Gastrocnemius medialis (tissue), 4 donors: Measurements from ENCODE around the gene DCC. TPM values are rescaled to one million over a fixed set of nuclear protein-coding genes. Genes with fewer than 3 reads are reported as not detected.

Experiments used
- ATAC-seq, 2 donors: fragments of 150-250 bp; one replicate each; pipeline ENCODE4 v1.9.1; 2016
- DNase-seq, 2 donors: peaks; one replicate each; pipeline ENCODE4 v3.0.0-alpha.2; 2019
- H3K27ac ChIP-seq, 4 donors: fragments of 200-600 bp; sonication (generic); 1 replicate in 1 of 4; 2 replicates in 3 of 4; pipeline ENCODE4 v1.5.1; 2016 to 2018; ENCODE audit warnings: mild to moderate bottlenecking in 2 of 4, moderate library complexity in 1 of 4
- H3K27me3 ChIP-seq, 3 donors: fragments of 200-600 bp; sonication (generic) in 2 of 3; 1 replicate in 1 of 3; 2 replicates in 2 of 3; pipeline versions ENCODE4 v1.5.1 to v1.6.0; 2016 to 2019; ENCODE audit warnings: mild to moderate bottlenecking in 1 of 3, moderate library complexity in 1 of 3
- H3K36me3 ChIP-seq, 2 donors: fragments of 200-600 bp; sonication (generic) in 1 of 2; one replicate each; pipeline ENCODE4 v1.5.1; 2017 to 2018
- H3K4me1 ChIP-seq, 2 donors: fragments of 200-600 bp; sonication (generic) in 1 of 2; one replicate each; pipeline ENCODE4 v1.5.1; 2016 to 2017; ENCODE audit warnings: mild to moderate bottlenecking in 2 of 2
- H3K4me3 ChIP-seq, 4 donors: fragments of 200-600 bp; sonication (generic) in 3 of 4; 1 replicate in 1 of 4; 2 replicates in 3 of 4; pipeline ENCODE4 v1.5.1; 2016 to 2019; ENCODE audit warnings: mild to moderate bottlenecking in 2 of 4
- H3K9me3 ChIP-seq, 3 donors: fragments of 200-600 bp; sonication (generic) in 2 of 3; 1 replicate in 1 of 3; 2 replicates in 2 of 3; pipeline ENCODE4 v1.5.1; 2016 to 2019
- POLR2A ChIP-seq, 2 donors: fragments of 450-650 bp; IDR thresholded peaks; one replicate each; pipeline ENCODE4 v1.6.1; 2017; ENCODE audit warnings: antibody characterized with exemption in 2 of 2, mild to moderate bottlenecking in 2 of 2, moderate library complexity in 2 of 2
- in situ Hi-C, 4 donors: fragments of 200-750 bp; cut with MboI; loops; one replicate each; pipeline versions ENCODE4 v1.15.0 to v1.8.0; 2017; ENCODE audit warnings: low sequenced_read_pairs in 4 of 4
- intact Hi-C: fragments of 100-400 bp; cut with DNase I; formaldehyde crosslinking; loops from one replicate; pipeline ENCODE4 v1.15.1; 2023; ENCODE audit warnings: low total_unique reads
- total RNA-seq, 4 donors: library from RNA; depleted of rRNA; stranded (reverse); fragments of >200 nt; gene quantifications; one replicate each; pipeline versions ENCODE4 v1.1.0 to v1.2.3, GENCODE V29; 2016
- TF ChIP-seq, protein P1 (sequence below), 5 experiments: fragments of 450-650 bp in 3 of 5; fragments of 200-600 bp in 2 of 5; sonication (generic) in 2 of 5; IDR thresholded peaks in 4 of 5; conservative IDR thresholded peaks in 1 of 5; 1 replicate in 4 of 5; 2 replicates in 1 of 5; pipeline ENCODE4 v1.5.1; 2016 to 2019; ENCODE audit warnings: antibody characterized with exemption in 5 of 5, mild to moderate bottlenecking in 3 of 5, moderate library complexity in 3 of 5

The DCC gene
- total RNA-seq, 4 donors from 2014 or later = not detected

DNA sequence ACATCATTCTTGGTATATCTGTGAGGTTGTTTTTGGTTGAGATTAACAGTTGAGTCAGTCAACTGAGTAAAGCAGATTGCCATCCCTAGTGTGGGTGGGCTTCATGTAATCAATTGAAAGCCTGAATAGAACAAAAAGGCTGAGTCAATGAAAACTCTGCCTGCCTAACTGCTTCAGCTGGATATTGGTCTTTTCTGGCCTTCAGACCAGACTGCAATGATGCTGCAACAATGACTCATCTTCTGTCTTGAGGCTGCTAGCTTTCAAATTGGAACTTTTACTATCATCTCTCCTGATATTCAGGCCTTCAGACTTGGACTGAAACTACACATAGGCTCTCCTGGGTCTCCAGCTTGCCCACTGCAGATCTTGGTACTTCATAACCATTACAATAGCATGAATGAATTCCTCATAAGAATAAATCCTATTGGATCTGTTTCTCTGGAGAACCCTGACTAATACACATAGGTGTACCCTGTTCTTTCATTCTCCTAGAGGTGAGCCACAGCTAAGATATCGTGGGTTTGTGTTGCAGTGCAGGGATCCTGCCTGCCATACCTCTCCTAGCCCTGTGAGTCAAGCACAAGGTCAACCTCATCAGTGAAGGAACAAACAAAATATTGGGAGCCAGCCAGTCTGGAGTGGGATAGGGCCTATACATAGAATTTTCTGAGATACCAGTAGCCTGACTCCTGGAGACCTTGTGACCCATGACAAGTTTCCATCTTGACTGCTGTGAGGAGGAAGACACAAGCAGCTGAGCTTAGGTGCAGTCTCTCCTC is 473.8 kb downstream of the DCC start:
- TF ChIP-seq POLR2A (IDR thresholded peaks at IDR 0.05) = no peak
- TF ChIP-seq, protein P1, sequence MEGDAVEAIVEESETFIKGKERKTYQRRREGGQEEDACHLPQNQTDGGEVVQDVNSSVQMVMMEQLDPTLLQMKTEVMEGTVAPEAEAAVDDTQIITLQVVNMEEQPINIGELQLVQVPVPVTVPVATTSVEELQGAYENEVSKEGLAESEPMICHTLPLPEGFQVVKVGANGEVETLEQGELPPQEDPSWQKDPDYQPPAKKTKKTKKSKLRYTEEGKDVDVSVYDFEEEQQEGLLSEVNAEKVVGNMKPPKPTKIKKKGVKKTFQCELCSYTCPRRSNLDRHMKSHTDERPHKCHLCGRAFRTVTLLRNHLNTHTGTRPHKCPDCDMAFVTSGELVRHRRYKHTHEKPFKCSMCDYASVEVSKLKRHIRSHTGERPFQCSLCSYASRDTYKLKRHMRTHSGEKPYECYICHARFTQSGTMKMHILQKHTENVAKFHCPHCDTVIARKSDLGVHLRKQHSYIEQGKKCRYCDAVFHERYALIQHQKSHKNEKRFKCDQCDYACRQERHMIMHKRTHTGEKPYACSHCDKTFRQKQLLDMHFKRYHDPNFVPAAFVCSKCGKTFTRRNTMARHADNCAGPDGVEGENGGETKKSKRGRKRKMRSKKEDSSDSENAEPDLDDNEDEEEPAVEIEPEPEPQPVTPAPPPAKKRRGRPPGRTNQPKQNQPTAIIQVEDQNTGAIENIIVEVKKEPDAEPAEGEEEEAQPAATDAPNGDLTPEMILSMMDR (IDR thresholded peaks at IDR 0.05 in 4 of 5, conservative IDR thresholded peaks at IDR 0.05 in 1 of 5) = no peak
- in situ Hi-C loops = loop anchor here in 1 of 4 donors (25.0 kb wide), 1 partner anchor 102 kb away; no protein-coding TSS in a partner anchor
- intact Hi-C loops = no loop called here
- DNase-seq = no peak
- Histone ChIP-seq H3K4me1 (no peaks in the 10 kb centered on the region), H3K36me3 (no peaks in the 10 kb centered on the region), H3K9me3 (no peaks in the 10 kb centered on the region), H3K27me3 (no peaks in the 10 kb centered on the region), H3K4me3 (no peak overlapping the region), H3K27ac (no peak overlapping the region)
- ATAC-seq = no peak

DNA sequence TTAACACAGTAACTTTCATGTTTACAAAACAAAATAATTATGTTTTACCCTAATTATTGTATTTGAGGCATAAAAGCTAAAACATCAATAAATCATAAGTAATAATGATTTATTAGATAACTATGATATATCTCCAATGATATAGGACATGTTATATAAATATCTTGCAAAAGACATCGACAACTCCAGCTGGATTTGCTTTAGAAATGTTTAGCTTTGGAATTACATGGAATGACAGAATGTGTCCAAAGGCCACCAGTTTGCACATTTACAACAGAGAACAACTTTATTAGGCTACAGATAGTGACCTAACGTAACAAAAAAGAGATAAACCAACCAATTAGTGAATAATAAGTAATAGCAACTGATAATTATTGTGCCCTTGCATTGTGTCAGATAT is 475.7 kb downstream of the DCC start:
- Histone ChIP-seq H3K27me3 (no peaks in the 10 kb centered on the region), H3K27ac (no peak overlapping the region), H3K36me3 (no peaks in the 10 kb centered on the region), H3K4me3 (no peak overlapping the region), H3K9me3 (no peaks in the 10 kb centered on the region), H3K4me1 (no peaks in the 10 kb centered on the region)
- no peak for ATAC-seq
- no peak for TF ChIP-seq POLR2A (IDR thresholded peaks at IDR 0.05)
- TF ChIP-seq, protein P1 (IDR thresholded peaks at IDR 0.05 in 4 of 5, conservative IDR thresholded peaks at IDR 0.05 in 1 of 5) = no peak
- no peak for DNase-seq
- intact Hi-C loops (no loop called here), in situ Hi-C loops (loop anchor here in 1 of 4 donors (25.0 kb wide), 1 partner anchor 103 kb away; no protein-coding TSS in a partner anchor)

DNA sequence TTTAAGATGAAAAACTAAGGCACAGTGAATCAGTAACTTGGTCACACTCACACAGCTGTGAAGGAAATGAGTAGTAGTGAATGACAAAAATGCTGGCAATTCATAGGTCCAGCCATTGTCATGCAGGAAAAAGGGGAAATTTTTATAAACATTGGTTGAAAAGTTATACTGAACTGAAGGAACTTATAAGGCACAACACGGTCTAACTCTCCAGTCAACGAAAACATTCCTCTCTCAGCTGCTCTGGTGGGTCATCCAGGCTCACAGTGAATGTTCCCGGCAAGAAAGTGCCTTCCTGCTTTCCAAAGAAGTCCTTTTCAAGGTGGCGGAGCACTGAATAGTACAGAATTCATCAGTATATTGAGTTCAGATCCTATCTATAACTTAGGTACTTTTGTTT is 476.1 kb downstream of the DCC start:
- H3K36me3 ChIP-seq = no peaks in the 10 kb centered on the region
- DNase-seq (no peak), ATAC-seq (no peak)
- H3K4me1 ChIP-seq = no peaks in the 10 kb centered on the region
- in situ Hi-C loops = loop anchor here in 1 of 4 donors (25.0 kb wide), 1 partner anchor 104 kb away; no protein-coding TSS in a partner anchor
- H3K9me3 ChIP-seq = no peaks in the 10 kb centered on the region
- H3K4me3 ChIP-seq = no peak overlapping the region
- no peaks in the 10 kb centered on the region for H3K27me3 ChIP-seq
- intact Hi-C loops = no loop called here
- no peak for TF ChIP-seq POLR2A (IDR thresholded peaks at IDR 0.05)
- TF ChIP-seq, protein P1 (IDR thresholded peaks at IDR 0.05 in 4 of 5, conservative IDR thresholded peaks at IDR 0.05 in 1 of 5) = no peak
- no peak overlapping the region for H3K27ac ChIP-seq

DNA sequence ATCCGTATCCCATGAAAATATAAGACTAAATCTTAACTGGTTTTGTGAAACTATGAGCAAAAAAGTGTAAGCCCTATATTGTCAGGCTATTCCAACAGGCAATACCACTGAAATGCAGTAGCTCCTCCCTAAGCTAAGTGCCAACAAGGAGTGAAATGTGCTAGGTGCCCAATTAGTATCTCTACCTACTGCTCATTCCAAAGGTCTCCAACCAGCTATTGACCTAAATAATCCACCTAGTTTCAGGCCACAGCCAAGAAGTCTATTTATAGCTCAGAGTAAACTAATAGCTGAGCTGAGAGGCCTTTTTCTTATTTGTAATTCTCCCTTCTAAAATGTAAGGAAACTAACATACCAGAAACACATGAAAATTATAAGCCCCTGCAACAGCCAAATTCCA is 482.2 kb downstream of the DCC start:
- DNase-seq (no peak), ATAC-seq (no peak)
- TF ChIP-seq, protein P1 (IDR thresholded peaks at IDR 0.05 in 4 of 5, conservative IDR thresholded peaks at IDR 0.05 in 1 of 5) = no peak
- no peak for TF ChIP-seq POLR2A (IDR thresholded peaks at IDR 0.05)
- Histone ChIP-seq H3K27me3 (no peaks in the 10 kb centered on the region), H3K4me3 (no peak overlapping the region), H3K27ac (no peak overlapping the region), H3K36me3 (no peaks in the 10 kb centered on the region), H3K4me1 (no peaks in the 10 kb centered on the region), H3K9me3 (no peaks in the 10 kb centered on the region)
- intact Hi-C loops (no loop called here), in situ Hi-C loops (loop anchor here in 1 of 4 donors (25.0 kb wide), 1 partner anchor 110 kb away; no protein-coding TSS in a partner anchor)
